Hematopoietic multipotent progenitor cell treated with erythropoietin and hydrocortisone succinate and interleukin-3 and kit ligand, for 6 days (in vitro differentiated cells): Measurements from ENCODE around the gene ZNF260.

Experiments
- DNase-seq: peaks from one replicate; pipeline ENCODE4 v3.0.0-alpha.2; 2015

ZNF260 gene

GRCh38 chr19:36489118-36489919 is 38.8 kb downstream of the ZNF260 start, which contains the start of gene ZNF566:
ZNF566 (minus strand) TSS chr19:36489561; CDS start chr19:36476557, 13,004 bp downstream.
- DNase-seq: peak; percentile 98

- DNase-seq: peak; percentile 69
Measured at GRCh38 chr19:36488846-36489117, 39.3 kb downstream of the ZNF260 start.

GRCh38 chr19:36488118-36488845 is 39.8 kb downstream of the ZNF260 start:
- peak; percentile 8 for DNase-seq

DNA sequence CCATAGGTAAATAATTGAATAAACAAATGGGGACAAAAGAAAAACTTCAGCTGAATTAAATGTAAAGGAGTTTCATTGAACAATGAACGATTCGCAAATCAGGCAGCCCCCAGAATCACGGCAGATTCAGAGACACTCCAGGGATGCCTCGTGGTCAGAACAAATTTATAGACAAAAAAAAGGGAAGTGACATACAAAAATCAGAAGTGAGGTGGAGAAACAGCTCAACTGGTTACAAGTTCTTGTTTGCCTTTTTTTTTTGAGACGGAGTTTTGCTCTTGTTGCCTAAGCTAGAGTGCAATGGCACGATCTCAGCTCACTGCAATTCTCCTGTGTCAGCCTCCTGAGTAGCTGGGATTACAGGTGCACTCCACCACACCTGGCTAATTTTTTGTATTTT is 44.4 kb downstream of the ZNF260 start:
- no peak for DNase-seq

DNA sequence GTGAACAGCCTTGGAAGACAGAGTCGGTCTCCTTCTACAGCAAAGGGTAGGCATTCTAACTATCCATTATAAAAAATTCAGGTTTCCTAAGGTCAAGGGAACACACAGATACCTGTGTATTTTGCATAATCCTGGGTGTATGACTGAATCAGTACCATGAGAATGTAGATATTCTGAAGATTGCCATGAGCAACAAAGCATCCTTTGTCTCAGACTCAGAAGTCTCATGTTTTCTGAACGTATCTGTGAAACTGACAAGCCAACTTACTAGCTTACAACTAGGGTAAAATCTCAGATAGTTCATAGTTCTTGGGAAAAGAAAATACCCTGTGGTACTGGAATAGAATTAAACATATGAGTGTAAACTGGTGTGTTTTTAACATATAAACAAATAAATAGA is 45.2 kb downstream of the ZNF260 start:
- no peak for DNase-seq
